ENCODE results near the gene CNFN. TPM values are rescaled to one million over a fixed set of nuclear protein-coding genes. Genes with fewer than 3 reads are reported as not detected.

Gene CNFN
- total and polyA plus RNA-seq, 8 donors: 0.32 to 4.2 (median 0.70) TPM; not detected in 1

- intact Hi-C loops (cut with DNase I): no loop called here
Measured at GRCh38 chr19:42386974-42387707, 3.0 kb downstream of the CNFN start.

GRCh38 chr19:42380155-42380554 is 9.9 kb downstream of the CNFN start:
- ATAC-seq (no peak), DNase-seq (no peak), FAIRE-seq (no peak)
- no peaks in the 10 kb centered on the region for H3K9me3 ChIP-seq
- intact Hi-C loops (cut with DNase I): no loop called here
- no peak overlapping the region for H3K27ac ChIP-seq
- H3K36me3 ChIP-seq: no peaks in the 10 kb centered on the region
- H3K4me1 ChIP-seq: no peaks in the 10 kb centered on the region
- no peak for TF ChIP-seq CTCF (IDR thresholded peaks at IDR 0.05)
- no peak overlapping the region for H3K4me3 ChIP-seq
- peaks cover 0 to 10% (median 0%) of the 10 kb centered on the region in 4 donors for H3K27me3 ChIP-seq
- WGBS, 2 donors: 71 to 73% methylated on average over 6 of the region's 6 CpGs

More at GRCh38 chr19:42386974-42387707, 3.0 kb downstream of the CNFN start:
- ATAC-seq (peak; percentile 76 to 94 (median 90)), DNase-seq (peak; percentile 52 to 81 (median 63)), FAIRE-seq (no peak)
- peak overlapping the region in 3 of 4 donors; percentile 15 to 44 (median 26) for H3K4me3 ChIP-seq
- peaks cover 0 to 6% (median 0%) of the 10 kb centered on the region in 4 donors for H3K27me3 ChIP-seq
- H3K9me3 ChIP-seq: no peaks in the 10 kb centered on the region
- 2% methylated on average over 40 to 48 of the region's 48 CpGs for WGBS, 2 donors
- H3K4me1 ChIP-seq: peaks cover 0 to 8% (median 0%) of the 10 kb centered on the region in 3 donors
- peak overlapping the region in 2 of 4 donors; percentile 50 to 57 for H3K27ac ChIP-seq
- no peaks in the 10 kb centered on the region for H3K36me3 ChIP-seq
- peak in 3 of 4 donors; percentile 10 to 32 (median 26) for TF ChIP-seq CTCF (IDR thresholded peaks at IDR 0.05)

GRCh38 chr19:42378225-42379215 is 11.6 kb downstream of the CNFN start:
- DNase-seq (no peak), FAIRE-seq (no peak), ATAC-seq (peak in 2 of 4 donors; percentile 13)
- no peak overlapping the region for H3K27ac ChIP-seq
- H3K27me3 ChIP-seq: peaks cover 0 to 10% (median 0%) of the 10 kb centered on the region in 4 donors
- H3K9me3 ChIP-seq: no peaks in the 10 kb centered on the region
- no peaks in the 10 kb centered on the region for H3K4me1 ChIP-seq
- no peak for TF ChIP-seq CTCF (IDR thresholded peaks at IDR 0.05)
- H3K4me3 ChIP-seq: no peak overlapping the region
- no peaks in the 10 kb centered on the region for H3K36me3 ChIP-seq
- 65 to 67% methylated on average over 17 of the region's 17 CpGs for WGBS, 2 donors
- intact Hi-C loops (cut with DNase I): no loop called here

GRCh38 chr19:42376177-42376555 is 13.9 kb downstream of the CNFN start:
- no peak for TF ChIP-seq CTCF (IDR thresholded peaks at IDR 0.05)
- ATAC-seq (no peak), FAIRE-seq (no peak), DNase-seq (no peak)
- Histone ChIP-seq H3K27me3 (peaks cover 0 to 7% (median 0%) of the 10 kb centered on the region in 4 donors), H3K36me3 (no peaks in the 10 kb centered on the region), H3K27ac (no peak overlapping the region), H3K4me1 (no peaks in the 10 kb centered on the region), H3K4me3 (no peak overlapping the region), H3K9me3 (no peaks in the 10 kb centered on the region)
- intact Hi-C loops (cut with DNase I): no loop called here
- 92 to 94% methylated on average over 17 of the region's 17 CpGs for WGBS, 2 donors

Data from pancreas (tissue), 10 donors.